Pancreas (tissue), 10 donors: Measurements from ENCODE around the gene MRPL39. TPM values are rescaled to one million over a fixed set of nuclear protein-coding genes. Genes with fewer than 3 reads are reported as not detected.

Experiments
- ATAC-seq, 4 donors: fragments of 200-7000 bp; cut with Tn5 transposase; one replicate each; pipeline versions ENCODE4 v1.8.0 to v1.9.1; 2020; ENCODE audit warnings: mild to moderate bottlenecking in 4 of 4, moderate library complexity in 4 of 4
- DNase-seq, 6 donors: peaks; one replicate each; pipeline ENCODE4 v3.0.0-alpha.2; 2020
- FAIRE-seq: peaks from 2 replicates; lab custom pipeline; 2012; peaks lifted over from hg19 to GRCh38; lab: Jason Lieb, UNC
- H3K27ac ChIP-seq, 4 donors: fragments of 200-600 bp; sonication (generic); 1 replicate in 3 of 4; 2 replicates in 1 of 4; pipeline versions ENCODE4 v1.5.0 to v1.8.0; 2020
- H3K27me3 ChIP-seq, 4 donors: fragments of 200-600 bp; one replicate each; pipeline ENCODE4 v1.8.0; 2021
- H3K36me3 ChIP-seq, 3 donors: fragments of 200-600 bp; sonication (generic) in 1 of 3; one replicate each; pipeline versions ENCODE4 v1.5.0 to v1.8.0; 2020 to 2021
- H3K4me1 ChIP-seq, 3 donors: fragments of 200-600 bp; one replicate each; pipeline ENCODE4 v1.8.0; 2021
- H3K4me3 ChIP-seq, 4 donors: fragments of 200-600 bp; sonication (generic) in 2 of 4; one replicate each; pipeline versions ENCODE4 v1.5.0 to v1.8.0; 2020 to 2021
- H3K9me3 ChIP-seq, 4 donors: fragments of 200-600 bp; one replicate each; pipeline ENCODE4 v1.8.0; 2021
- CTCF ChIP-seq, 4 donors: fragments of 200-600 bp; sonication (generic) in 3 of 4; IDR thresholded peaks; one replicate each; pipeline versions ENCODE4 v1.5.0 to v1.8.0; 2021; ENCODE audit warnings: antibody characterized with exemption in 4 of 4
- WGBS, 2 donors: extraction: QIAGEN DNeasy Blood & Tissue Kit; methylation state at CpG; one replicate each; pipeline ENCODE4 v1.1.7; 2013; 5-methylcytosine and 5-hydroxymethylcytosine counted together
- intact Hi-C, 3 donors: fragments of 100-400 bp; cut with DNase I; formaldehyde crosslinking; loops; one replicate each; pipeline versions ENCODE4 v1.11.1 to v1.14.2; 2022
- polyA plus RNA-seq, 2 donors: library from polyadenylated mRNA; stranded (reverse); fragments of 200-250 nt; gene quantifications; one replicate each; pipeline ENCODE4 v1.2.3, GENCODE V29; 2013
- total RNA-seq, 6 donors: library from RNA; stranded (reverse); fragmentation: NEBNext Ultra II Directional in 4 of 6; extraction: Animal tissue kit (Norgen Biotek cat#: 25700) in 4 of 6; gene quantifications; one replicate each; pipeline versions ENCODE4 v1.2.1 to v1.2.4, GENCODE V29; 2021 to 2023
- donor health status: healthy with polysubstance abuse.
- donor health status: DM: no; HTN: no; CAD: no; lungs with moderate emphysema.
- donor health status: DM: no; HTN: no; CAD: no.
- donor health status: control.
- donor health status: control.
- donor health status: Bipolar disorder and iron deficiency.
- donor health status: DM: yes; HTN: yes; CAD: no.
- donor health status: DM: no; HTN: no; CAD: no.
- donor health status: DM: no; HTN: no; CAD: no.
- donor health status: DM: yes; HTN: yes; CAD: no.

Gene MRPL39
- total and polyA plus RNA-seq, 8 donors, result 9.6 to 16.9 (median 12.9) TPM

GRCh38 chr21:25643486-25643885, 36.2 kb upstream of the MRPL39 start:
- no peak for DNase-seq
- H3K27me3 ChIP-seq, result no peaks in the 10 kb centered on the region
- no peak for FAIRE-seq
- no peak for ATAC-seq
- no peak for TF ChIP-seq CTCF (IDR thresholded peaks at IDR 0.05)
- 67 to 78% methylated on average over 4 of the region's 4 CpGs for WGBS, 2 donors
- intact Hi-C loops, result no loop called here
- H3K4me1 ChIP-seq, result no peaks in the 10 kb centered on the region
- H3K4me3 ChIP-seq, result no peak overlapping the region
- no peaks in the 10 kb centered on the region for H3K9me3 ChIP-seq
- no peak overlapping the region for H3K27ac ChIP-seq
- H3K36me3 ChIP-seq, result no peaks in the 10 kb centered on the region

GRCh38 chr21:25640943-25641292, 33.6 kb upstream of the MRPL39 start:
- ATAC-seq (no peak), DNase-seq (no peak), FAIRE-seq (no peak)
- Histone ChIP-seq H3K27ac (no peak overlapping the region), H3K4me1 (no peaks in the 10 kb centered on the region), H3K36me3 (no peaks in the 10 kb centered on the region), H3K27me3 (peaks cover 0 to 5% (median 0%) of the 10 kb centered on the region in 4 donors), H3K4me3 (no peak overlapping the region), H3K9me3 (no peaks in the 10 kb centered on the region)
- no peak for TF ChIP-seq CTCF (IDR thresholded peaks at IDR 0.05)
- 52 to 66% methylated on average over 5 of the region's 5 CpGs for WGBS, 2 donors
- intact Hi-C loops, result no loop called here

GRCh38 chr21:25640202-25640942, 33.1 kb upstream of the MRPL39 start:
- intact Hi-C loops, result no loop called here
- peaks cover 0 to 5% (median 0%) of the 10 kb centered on the region in 4 donors for H3K27me3 ChIP-seq
- H3K27ac ChIP-seq, result peak overlapping the region in 1 of 4 donors; percentile 18
- DNase-seq (peak in 1 of 6 donors; percentile 60), FAIRE-seq (no peak), ATAC-seq (peak; percentile 30 to 55 (median 49))
- peak overlapping the region in 3 of 4 donors; percentile 33 to 65 (median 42) for H3K4me3 ChIP-seq
- no peaks in the 10 kb centered on the region for H3K36me3 ChIP-seq
- TF ChIP-seq CTCF (IDR thresholded peaks at IDR 0.05), result no peak
- WGBS, 2 donors, result 6 to 8% methylated on average over 27 of the region's 27 CpGs
- no peaks in the 10 kb centered on the region for H3K4me1 ChIP-seq
- no peaks in the 10 kb centered on the region for H3K9me3 ChIP-seq

- Histone ChIP-seq H3K27me3 (peaks cover 0 to 5% (median 0%) of the 10 kb centered on the region in 4 donors), H3K4me3 (peak overlapping the region; percentile 33 to 65 (median 42)), H3K4me1 (no peaks in the 10 kb centered on the region), H3K9me3 (no peaks in the 10 kb centered on the region), H3K27ac (peak overlapping the region in 2 of 4 donors; percentile 18 to 28), H3K36me3 (no peaks in the 10 kb centered on the region)
- intact Hi-C loops, result no loop called here
- WGBS, 2 donors, result 1% methylated on average over 33 to 40 of the region's 40 CpGs
- no peak for FAIRE-seq
- peak; percentile 36 to 79 (median 70) for ATAC-seq
- peak in 5 of 6 donors; percentile 11 to 72 (median 27) for DNase-seq
- no peak for TF ChIP-seq CTCF (IDR thresholded peaks at IDR 0.05)
These were observed 32.4 kb upstream of the MRPL39 start for GRCh38 chr21:25639551-25640201.
